ENCODE data around the gene TM4SF1. TPM values are rescaled to one million over a fixed set of nuclear protein-coding genes. Genes with fewer than 3 reads are reported as not detected.

The TM4SF1 gene
- total RNA-seq, 1 donor from 2014 or later, result not detected

DNA sequence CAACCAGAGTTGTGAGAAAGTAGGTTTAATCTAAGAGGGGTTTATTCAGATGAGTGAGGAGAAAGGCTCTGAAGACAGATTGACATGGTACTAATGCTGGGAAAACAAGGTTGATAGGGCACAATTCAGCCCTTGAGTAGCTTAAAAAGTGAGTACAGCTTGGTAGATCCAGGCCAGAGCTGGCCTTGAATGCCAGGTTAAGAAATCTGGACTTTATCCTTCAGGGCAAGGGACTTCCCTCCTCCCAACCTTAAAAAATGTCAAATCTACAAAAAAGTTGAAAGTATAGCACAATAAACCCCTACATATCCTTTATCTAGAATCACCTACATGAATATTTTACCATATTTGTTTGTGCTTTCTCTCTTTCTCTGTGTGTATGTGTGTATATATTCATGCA, 51.9 kb downstream of the TM4SF1 start:
- Histone ChIP-seq H2AFZ (replicated peaks) (no peak overlapping the region), H3F3A (ENCODE audit: low read depth) (no peaks in the 10 kb centered on the region), H3K9me3 (ENCODE audit: low read depth) (no peaks in the 10 kb centered on the region), H3K9ac (no peak overlapping the region), H3K36me3 (no peaks in the 10 kb centered on the region), H3K4me1 (no peaks in the 10 kb centered on the region), H3K27ac (no peak overlapping the region), H3K4me2 (no peak overlapping the region), H3K27me3 (no peaks in the 10 kb centered on the region), H3K79me2 (ENCODE audit: low read depth) (no peaks in the 10 kb centered on the region), H4K20me1 (ENCODE audit: low read depth) (no peaks in the 10 kb centered on the region), H3K4me3 (no peak overlapping the region)
- Mint-ChIP-seq H3K4me3 (no peak overlapping the region), H3K36me3 (peaks cover 2% of the 10 kb centered on the region), H3K4me1 (no peaks in the 10 kb centered on the region), H3K27me3 (ENCODE audit: insufficient read depth, low read depth) (peaks cover 2% of the 10 kb centered on the region), H3K9me3 (peaks cover 12% of the 10 kb centered on the region), H3K27ac (no peak overlapping the region)
- no peak for DNase-seq (ENCODE audit: low spot score)
- TF ChIP-seq EZH2phosphoT487 (IDR thresholded peaks at IDR 0.05) (no peak), EZH2 (IDR thresholded peaks at IDR 0.05) (no peak)
- TF ChIP-seq, protein P1, sequence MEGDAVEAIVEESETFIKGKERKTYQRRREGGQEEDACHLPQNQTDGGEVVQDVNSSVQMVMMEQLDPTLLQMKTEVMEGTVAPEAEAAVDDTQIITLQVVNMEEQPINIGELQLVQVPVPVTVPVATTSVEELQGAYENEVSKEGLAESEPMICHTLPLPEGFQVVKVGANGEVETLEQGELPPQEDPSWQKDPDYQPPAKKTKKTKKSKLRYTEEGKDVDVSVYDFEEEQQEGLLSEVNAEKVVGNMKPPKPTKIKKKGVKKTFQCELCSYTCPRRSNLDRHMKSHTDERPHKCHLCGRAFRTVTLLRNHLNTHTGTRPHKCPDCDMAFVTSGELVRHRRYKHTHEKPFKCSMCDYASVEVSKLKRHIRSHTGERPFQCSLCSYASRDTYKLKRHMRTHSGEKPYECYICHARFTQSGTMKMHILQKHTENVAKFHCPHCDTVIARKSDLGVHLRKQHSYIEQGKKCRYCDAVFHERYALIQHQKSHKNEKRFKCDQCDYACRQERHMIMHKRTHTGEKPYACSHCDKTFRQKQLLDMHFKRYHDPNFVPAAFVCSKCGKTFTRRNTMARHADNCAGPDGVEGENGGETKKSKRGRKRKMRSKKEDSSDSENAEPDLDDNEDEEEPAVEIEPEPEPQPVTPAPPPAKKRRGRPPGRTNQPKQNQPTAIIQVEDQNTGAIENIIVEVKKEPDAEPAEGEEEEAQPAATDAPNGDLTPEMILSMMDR (IDR thresholded peaks at IDR 0.05), result no peak

DNA sequence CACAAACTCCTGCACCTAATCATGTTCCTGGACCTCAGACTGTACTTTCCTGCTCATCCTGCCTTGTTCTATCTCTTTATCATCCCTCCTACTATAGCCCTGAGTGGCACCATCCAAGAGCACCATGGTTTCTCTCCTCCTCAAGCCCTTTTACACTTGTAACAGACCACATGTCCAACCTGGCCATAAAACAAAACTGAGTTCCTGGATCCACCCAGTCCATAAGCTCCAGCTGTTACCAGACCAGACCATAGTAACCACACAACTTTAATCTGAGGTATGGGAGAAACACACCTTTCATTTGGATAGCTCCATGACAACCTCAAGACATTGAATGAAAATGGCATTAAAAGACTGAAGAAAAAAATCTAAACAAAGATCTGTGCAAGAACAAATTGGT, 53.1 kb downstream of the TM4SF1 start:
- no peaks in the 10 kb centered on the region for H3K4me1 ChIP-seq
- H4K20me1 ChIP-seq (ENCODE audit: low read depth), result no peaks in the 10 kb centered on the region
- no peaks in the 10 kb centered on the region for H3K79me2 ChIP-seq (ENCODE audit: low read depth)
- H3K27me3 ChIP-seq, result no peaks in the 10 kb centered on the region
- H3K9ac ChIP-seq, result no peak overlapping the region
- H3K36me3 ChIP-seq, result no peaks in the 10 kb centered on the region
- H3K4me3 ChIP-seq, result no peak overlapping the region
- Mint-ChIP-seq H3K27ac (no peak overlapping the region), H3K4me3 (no peak overlapping the region), H3K27me3 (ENCODE audit: insufficient read depth, low read depth) (peaks cover 2% of the 10 kb centered on the region), H3K4me1 (peaks cover 8% of the 10 kb centered on the region), H3K36me3 (peaks cover 2% of the 10 kb centered on the region), H3K9me3 (peaks cover 12% of the 10 kb centered on the region)
- H3K9me3 ChIP-seq (ENCODE audit: low read depth), result no peaks in the 10 kb centered on the region
- no peak overlapping the region for H3K4me2 ChIP-seq
- H3K27ac ChIP-seq, result no peak overlapping the region
- H2AFZ ChIP-seq (replicated peaks), result no peak overlapping the region
- no peaks in the 10 kb centered on the region for H3F3A ChIP-seq (ENCODE audit: low read depth)
- DNase-seq (ENCODE audit: low spot score), result no peak
- TF ChIP-seq EZH2 (IDR thresholded peaks at IDR 0.05) (no peak), EZH2phosphoT487 (IDR thresholded peaks at IDR 0.05) (no peak)
- TF ChIP-seq, protein P1 (IDR thresholded peaks at IDR 0.05), result no peak

DNA sequence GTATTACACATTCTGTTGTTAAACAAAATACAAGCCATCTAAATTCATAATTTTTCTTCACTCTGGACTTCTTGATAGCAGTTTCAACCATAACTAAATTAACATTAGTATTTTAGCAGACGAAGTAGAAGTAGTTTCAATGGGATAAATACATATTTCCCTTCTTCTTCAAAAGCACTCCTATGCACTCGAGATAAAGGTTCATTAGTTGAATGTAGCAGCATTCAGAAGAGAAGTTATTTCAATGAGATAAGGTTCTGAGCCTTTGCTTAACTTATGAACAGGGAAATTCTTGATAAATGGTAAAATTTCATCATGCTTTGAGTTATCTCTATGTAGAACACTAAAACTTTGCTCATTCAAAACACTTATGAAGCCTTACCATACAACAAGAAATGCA, 55.8 kb downstream of the TM4SF1 start:
- H3K9ac ChIP-seq, result no peak overlapping the region
- no peaks in the 10 kb centered on the region for H3K9me3 ChIP-seq (ENCODE audit: low read depth)
- H3K27me3 ChIP-seq, result no peaks in the 10 kb centered on the region
- H3K4me2 ChIP-seq, result no peak overlapping the region
- no peaks in the 10 kb centered on the region for H3K79me2 ChIP-seq (ENCODE audit: low read depth)
- peaks cover 14% of the 10 kb centered on the region for H3K9me3 Mint-ChIP-seq
- H3K27me3 Mint-ChIP-seq (ENCODE audit: insufficient read depth, low read depth), result peaks cover 2% of the 10 kb centered on the region
- TF ChIP-seq, protein P1 (IDR thresholded peaks at IDR 0.05), result no peak
- TF ChIP-seq EZH2phosphoT487 (IDR thresholded peaks at IDR 0.05) (no peak), EZH2 (IDR thresholded peaks at IDR 0.05) (no peak)
- H3K27ac ChIP-seq, result no peak overlapping the region
- no peaks in the 10 kb centered on the region for H3K36me3 ChIP-seq
- no peaks in the 10 kb centered on the region for H3K4me1 ChIP-seq
- no peak for DNase-seq (ENCODE audit: low spot score)
- H4K20me1 ChIP-seq (ENCODE audit: low read depth), result no peaks in the 10 kb centered on the region
- peaks cover 2% of the 10 kb centered on the region for H3K36me3 Mint-ChIP-seq
- H3K4me3 ChIP-seq, result no peak overlapping the region
- H2AFZ ChIP-seq (replicated peaks), result no peak overlapping the region
- no peak overlapping the region for H3K4me3 Mint-ChIP-seq
- peaks cover 16% of the 10 kb centered on the region for H3K4me1 Mint-ChIP-seq
- no peaks in the 10 kb centered on the region for H3F3A ChIP-seq (ENCODE audit: low read depth)
- no peak overlapping the region for H3K27ac Mint-ChIP-seq
